GM23338 (cell line): ENCODE results near the gene FHDC1. TPM values are rescaled to one million over a fixed set of nuclear protein-coding genes. Genes with fewer than 3 reads are reported as not detected.

Experiments used
- ATAC-seq: fragments of 200-7000 bp; cut with Tn5 transposase; 3 replicates; pipeline ENCODE4 v1.9.1; 2020
- DNase-seq: peaks from one replicate; pipeline ENCODE4 v3.0.0-alpha.2; 2015; ENCODE audit warnings: low spot score
- H2AFZ ChIP-seq: fragments of 200-600 bp; sonication (generic); 2 replicates; pipeline ENCODE4 v1.8.0; 2016; ENCODE audit warnings: antibody characterized with exemption, mild to moderate bottlenecking, moderate library complexity
- H3F3A ChIP-seq: fragments of 200-600 bp; sonication (generic); replicated peaks from 2 replicates; pipeline ENCODE4 v1.8.0; 2017; ENCODE audit warnings: antibody characterized with exemption, mixed run types, low read depth
- H3K27ac ChIP-seq: fragments of 200-600 bp; sonication (generic); 2 replicates; pipeline ENCODE4 v1.6.1; 2016; ENCODE audit warnings: low read depth
- H3K27me3 ChIP-seq: fragments of 200-600 bp; sonication (generic); 2 replicates; pipeline ENCODE4 v1.8.0; 2016; ENCODE audit warnings: mild to moderate bottlenecking, mixed run types, moderate library complexity; ENCODE audit not compliant: insufficient read depth
- H3K36me3 ChIP-seq: fragments of 200-600 bp; sonication (generic); 2 replicates; pipeline ENCODE4 v1.8.0; 2016; ENCODE audit warnings: mild to moderate bottlenecking; ENCODE audit not compliant: insufficient read depth
- H3K4me1 ChIP-seq: fragments of 200-600 bp; sonication (generic); 2 replicates; pipeline ENCODE4 v1.8.0; 2016; ENCODE audit warnings: mild to moderate bottlenecking, moderate library complexity; ENCODE audit not compliant: insufficient read depth
- H3K4me2 ChIP-seq: fragments of 200-600 bp; sonication (generic); 2 replicates; pipeline ENCODE4 v1.7.1; 2017; ENCODE audit warnings: mixed run types
- H3K4me3 ChIP-seq: fragments of 200-600 bp; sonication (generic); 2 replicates; pipeline ENCODE4 v1.6.1; 2016; ENCODE audit warnings: mixed run types
- H3K79me2 ChIP-seq: fragments of 200-600 bp; sonication (generic); replicated peaks from 2 replicates; pipeline ENCODE4 v1.8.0; 2017; ENCODE audit warnings: mild to moderate bottlenecking; ENCODE audit not compliant: insufficient read depth
- H3K9me2 ChIP-seq: fragments of 200-600 bp; sonication (generic); 2 replicates; pipeline ENCODE4 v1.8.0; 2017; ENCODE audit not compliant: insufficient read depth
- H4K20me1 ChIP-seq: fragments of 200-600 bp; sonication (generic); replicated peaks from 2 replicates; pipeline ENCODE4 v1.8.0; 2017; ENCODE audit warnings: mild to moderate bottlenecking; ENCODE audit not compliant: insufficient read depth
- H3K27ac Mint-ChIP-seq: 2 replicates; pipeline ENCODE4 v1.8.0; 2020; ENCODE audit warnings: inconsistent platforms, mild to moderate bottlenecking, moderate library complexity, mixed read lengths
- H3K27me3 Mint-ChIP-seq: 3 replicates; pipeline ENCODE4 v1.8.0; 2022; ENCODE audit warnings: low read depth, mild to moderate bottlenecking, moderate library complexity, mixed read lengths, inconsistent platforms; ENCODE audit not compliant: insufficient read depth, poor library complexity
- H3K36me3 Mint-ChIP-seq: 3 replicates; pipeline ENCODE4 v1.8.0; 2021; ENCODE audit warnings: low read depth, mild to moderate bottlenecking, inconsistent platforms, moderate library complexity, mixed read lengths
- H3K4me1 Mint-ChIP-seq: 3 replicates; pipeline ENCODE4 v1.8.0; 2020; ENCODE audit warnings: mild to moderate bottlenecking, inconsistent platforms, mixed read lengths
- H3K4me3 Mint-ChIP-seq: 3 replicates; pipeline ENCODE4 v1.8.0; 2021; ENCODE audit warnings: moderate library complexity, mild to moderate bottlenecking, inconsistent platforms, mixed read lengths
- H3K9me3 Mint-ChIP-seq: 3 replicates; pipeline ENCODE4 v1.8.0; 2020; ENCODE audit warnings: moderate library complexity, mild to moderate bottlenecking, inconsistent platforms, mixed read lengths
- CREB1 ChIP-seq: fragments of 250-450 bp; sonication (Bioruptor Pico); IDR thresholded peaks from 2 replicates; pipeline ENCODE4 v1.5.0; 2020; ENCODE audit warnings: low read depth, mild to moderate bottlenecking, moderate library complexity
- CTCF ChIP-seq, 2 experiments: fragments of 200-600 bp in 1 of 2; sonication (generic) in 1 of 2; conservative IDR thresholded peaks; 2 replicates each; pipeline versions ENCODE4 v1.5.1 to v1.6.1; 2016 to 2017; ENCODE audit warnings: antibody characterized with exemption in 2 of 2, low read depth in 2 of 2, mild to moderate bottlenecking in 2 of 2, moderate library complexity in 1 of 2
- ETS1 ChIP-seq: IDR thresholded peaks from 2 replicates; pipeline ENCODE4 v1.6.1; 2016; ENCODE audit warnings: antibody characterized with exemption
- EZH2 ChIP-seq: fragments of 200-600 bp; sonication (generic); IDR thresholded peaks from one replicate; pipeline ENCODE4 v1.8.0; 2017; ENCODE audit warnings: antibody characterized with exemption, mild to moderate bottlenecking, low read depth; ENCODE audit not compliant: unreplicated experiment
- EZH2phosphoT487 ChIP-seq: fragments of 200-600 bp; sonication (generic); IDR thresholded peaks from one replicate; pipeline ENCODE4 v1.8.1; 2018; ENCODE audit warnings: antibody characterized with exemption; ENCODE audit not compliant: unreplicated experiment
- JUNB ChIP-seq: IDR thresholded peaks from one replicate; pipeline ENCODE4 v1.6.1; 2016; ENCODE audit warnings: antibody characterized with exemption; ENCODE audit not compliant: unreplicated experiment
- NANOG ChIP-seq: IDR thresholded peaks from 2 replicates; pipeline ENCODE4 v1.6.1; 2016; ENCODE audit warnings: antibody characterized with exemption, borderline replicate concordance
- POLR2AphosphoS5 ChIP-seq: IDR thresholded peaks from 2 replicates; pipeline ENCODE4 v1.6.1; 2016; ENCODE audit warnings: antibody characterized with exemption, low read depth
- REST ChIP-seq: IDR thresholded peaks from one replicate; pipeline ENCODE4 v1.6.1; 2018; ENCODE audit warnings: antibody characterized with exemption; ENCODE audit not compliant: unreplicated experiment
- STAT1 ChIP-seq: IDR thresholded peaks from one replicate; pipeline ENCODE4 v1.6.1; 2016; ENCODE audit warnings: antibody characterized with exemption; ENCODE audit not compliant: unreplicated experiment
- ZNF114 ChIP-seq: fragments of 250-450 bp; sonication (Bioruptor Pico); IDR thresholded peaks from 2 replicates; pipeline ENCODE4 v1.5.0; 2020; ENCODE audit warnings: mild to moderate bottlenecking, moderate library complexity
- ZNF331 ChIP-seq: fragments of 250-450 bp; sonication (Bioruptor Pico); IDR thresholded peaks from 2 replicates; pipeline ENCODE4 v1.5.0; 2020; ENCODE audit warnings: low read depth, mild to moderate bottlenecking, moderate library complexity
- ZNF462 ChIP-seq: fragments of 250-450 bp; sonication (Bioruptor Pico); IDR thresholded peaks from 2 replicates; pipeline ENCODE4 v1.5.0; 2020; ENCODE audit warnings: mild to moderate bottlenecking, moderate library complexity
- polyA plus RNA-seq: library from polyadenylated mRNA; unstranded; fragments of >200 nt; fragmentation: Nextera tagmentation; extraction: Ambion mirVana; gene quantifications from 2 replicates; pipeline ENCODE4 v1.2.1, GENCODE V29; 2016
- total RNA-seq: library from RNA; depleted of rRNA; stranded (reverse); fragments of >200 nt; shearing (Covaris generic); gene quantifications from 2 replicates; pipeline ENCODE4 v1.2.3, GENCODE V29; 2014

FHDC1 gene
- total and polyA plus RNA-seq, 2 experiments from 2014 or later = 9.5 to 22.8 TPM

GRCh38 chr4:152953514-152953913, 17.4 kb downstream of the FHDC1 start:
- no peaks in the 10 kb centered on the region for H3K9me2 ChIP-seq
- H3K36me3 Mint-ChIP-seq = peaks cover 54% of the 10 kb centered on the region
- H3K27ac ChIP-seq = no peak overlapping the region
- ATAC-seq = no peak
- TF ChIP-seq ZNF331 (CRISPR knock-in tag) = no peak
- no peak for TF ChIP-seq STAT1
- no peak for TF ChIP-seq ETS1
- TF ChIP-seq EZH2 = no peak
- no peak for TF ChIP-seq EZH2phosphoT487
- no peak for TF ChIP-seq NANOG
- no peak for TF ChIP-seq REST
- no peak for TF ChIP-seq CREB1 (CRISPR knock-in tag)
- no peak for TF ChIP-seq POLR2AphosphoS5
- no peak for TF ChIP-seq ZNF462
- TF ChIP-seq CTCF (conservative IDR thresholded peaks at IDR 0.05; ENCODE audit: low read depth in 2 of 2) = no peak
- TF ChIP-seq ZNF114 = no peak
- TF ChIP-seq JUNB = no peak
- peaks cover 5% of the 10 kb centered on the region for H3K27me3 Mint-ChIP-seq
- H3K79me2 ChIP-seq = peaks cover 34% of the 10 kb centered on the region
- H3K4me2 ChIP-seq = no peak overlapping the region
- no peak overlapping the region for H2AFZ ChIP-seq
- no peaks in the 10 kb centered on the region for H3K9me3 Mint-ChIP-seq
- peaks cover 35% of the 10 kb centered on the region for H3K4me1 ChIP-seq
- no peaks in the 10 kb centered on the region for H3K27me3 ChIP-seq
- H3K36me3 ChIP-seq = peaks cover 11% of the 10 kb centered on the region; the same call in 1 of the 2 replicates
- peaks cover 56% of the 10 kb centered on the region for H3K4me1 Mint-ChIP-seq
- H3K27ac Mint-ChIP-seq = 0 out of 2 replicates have a peak overlapping the region, but pooled peaks have one; percentile 65
- H3F3A ChIP-seq = 0 out of 2 replicates have a peak, but pooled peaks cover 4% of the 10 kb centered on the region
- no peak overlapping the region for H3K4me3 Mint-ChIP-seq
- DNase-seq = no peak
- no peaks in the 10 kb centered on the region for H4K20me1 ChIP-seq
- no peak overlapping the region for H3K4me3 ChIP-seq
